CD4-positive, alpha-beta T cell treated with Interleukin-4 for 1 hour (primary cell): ENCODE results near the gene PI16.
A peak's percentile ranks its signal among the peaks of the same experiment; 100 is the strongest.

Experiments used
- DNase-seq, 2 donors: peaks; one replicate each; pipeline ENCODE4 v3.0.0-alpha.2; 2020 to 2022

The PI16 gene

DNA sequence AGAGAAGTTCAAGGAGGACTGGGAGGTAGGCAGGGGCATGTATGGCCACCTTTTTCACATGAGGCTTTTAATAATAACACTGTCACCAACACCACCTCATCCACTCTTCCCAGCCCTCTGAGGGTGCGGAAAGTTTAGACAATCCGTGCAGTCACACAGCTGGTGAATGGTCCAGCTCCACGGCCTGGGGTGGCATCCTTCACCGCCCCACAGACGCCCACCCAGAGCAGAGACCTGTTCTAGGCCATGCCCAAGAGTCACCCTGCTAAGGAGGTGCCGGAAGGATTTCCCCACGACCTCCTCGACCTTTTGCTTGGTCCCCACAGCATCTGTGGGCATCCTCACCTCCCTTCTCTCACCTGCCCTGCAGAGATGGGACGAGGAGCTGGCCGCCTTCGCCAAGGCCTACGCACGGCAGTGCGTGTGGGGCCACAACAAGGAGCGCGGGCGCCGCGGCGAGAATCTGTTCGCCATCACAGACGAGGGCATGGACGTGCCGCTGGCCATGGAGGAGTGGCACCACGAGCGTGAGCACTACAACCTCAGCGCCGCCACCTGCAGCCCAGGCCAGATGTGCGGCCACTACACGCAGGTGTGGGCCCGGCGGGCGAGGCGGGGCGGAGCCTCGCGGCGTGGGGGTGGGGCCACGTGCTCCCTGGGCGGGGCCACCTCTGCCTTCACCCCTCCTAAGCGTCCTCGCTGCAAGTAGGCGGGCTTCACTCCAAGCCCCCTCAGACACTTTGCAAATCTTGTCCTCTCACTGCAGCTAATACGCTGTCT is 4.4 kb downstream of the PI16 start:
- no peak for DNase-seq

DNA sequence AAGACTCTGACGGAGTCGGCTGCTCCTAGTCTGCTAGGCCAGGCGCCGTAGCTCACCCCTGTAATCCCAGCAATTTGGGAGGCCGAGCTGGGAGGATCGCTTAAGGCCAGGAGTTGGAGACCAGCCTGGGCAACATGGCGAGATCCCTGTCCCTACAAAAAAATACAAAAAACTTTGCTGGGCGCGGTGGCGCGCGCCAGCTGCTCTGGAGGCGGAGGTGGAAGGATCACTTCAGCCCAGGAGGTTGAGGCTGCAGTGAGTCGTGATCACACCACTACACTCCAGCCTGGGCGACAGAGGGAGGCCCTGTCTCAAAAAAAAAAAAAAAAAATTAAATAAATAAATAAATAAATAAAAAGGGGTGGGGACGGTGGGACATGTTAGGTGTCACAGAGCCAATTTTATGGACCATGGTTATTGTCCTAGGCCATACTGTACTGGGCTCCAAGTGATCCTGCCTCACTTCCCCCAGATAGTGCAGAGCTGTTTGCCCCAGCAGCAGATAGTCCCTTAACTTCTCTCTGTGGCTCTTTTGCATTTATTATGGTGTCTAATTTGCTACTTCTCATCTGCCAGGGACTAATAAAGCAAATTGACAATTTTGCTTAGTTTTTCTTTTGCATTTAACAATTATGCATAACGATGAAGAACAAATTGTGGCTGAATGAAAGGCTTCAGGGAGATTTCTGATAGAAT is 5.2 kb downstream of the PI16 start:
- DNase-seq: no peak

DNA sequence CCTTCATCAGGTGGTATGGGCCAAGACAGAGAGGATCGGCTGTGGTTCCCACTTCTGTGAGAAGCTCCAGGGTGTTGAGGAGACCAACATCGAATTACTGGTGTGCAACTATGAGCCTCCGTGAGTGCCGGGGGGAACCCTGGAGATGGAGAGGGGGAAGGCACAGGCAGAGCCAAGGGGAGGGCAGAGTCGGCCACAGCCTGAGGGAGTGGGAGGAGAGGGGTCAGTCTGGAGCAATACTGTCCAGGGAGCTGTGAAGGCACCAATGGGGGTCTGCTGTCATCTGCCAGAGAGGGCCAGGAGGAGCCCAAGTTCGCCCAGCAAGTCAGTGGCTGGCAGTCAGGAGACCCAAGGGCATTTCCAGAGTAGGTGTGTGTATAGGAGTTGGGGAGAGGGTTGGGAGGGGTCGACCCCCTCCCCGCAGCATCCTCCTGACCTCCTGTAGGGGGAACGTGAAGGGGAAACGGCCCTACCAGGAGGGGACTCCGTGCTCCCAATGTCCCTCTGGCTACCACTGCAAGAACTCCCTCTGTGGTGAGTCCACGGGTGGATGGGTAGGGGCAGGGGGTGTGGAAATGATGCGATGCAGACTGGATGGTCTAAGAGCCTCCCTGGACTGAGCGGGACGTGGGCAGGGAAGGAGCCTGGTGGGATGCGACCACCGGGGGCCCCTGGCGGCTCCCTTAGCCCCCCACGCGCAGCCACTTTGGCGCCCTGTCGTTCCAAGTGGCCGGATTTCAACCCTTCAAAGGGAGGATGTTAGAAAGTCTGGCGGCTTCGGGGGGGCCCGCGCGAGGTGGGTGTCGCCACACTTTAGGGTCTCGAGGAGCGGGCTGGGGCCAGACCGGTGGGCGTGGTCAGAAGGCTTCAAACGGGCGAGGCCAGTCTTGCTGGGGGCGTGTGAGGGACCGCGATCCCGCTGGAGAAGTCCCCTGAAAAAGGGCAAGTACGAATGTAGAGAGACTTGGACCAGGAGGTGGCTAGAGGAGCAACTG is 7.2 kb downstream of the PI16 start:
- DNase-seq: no peak

DNA sequence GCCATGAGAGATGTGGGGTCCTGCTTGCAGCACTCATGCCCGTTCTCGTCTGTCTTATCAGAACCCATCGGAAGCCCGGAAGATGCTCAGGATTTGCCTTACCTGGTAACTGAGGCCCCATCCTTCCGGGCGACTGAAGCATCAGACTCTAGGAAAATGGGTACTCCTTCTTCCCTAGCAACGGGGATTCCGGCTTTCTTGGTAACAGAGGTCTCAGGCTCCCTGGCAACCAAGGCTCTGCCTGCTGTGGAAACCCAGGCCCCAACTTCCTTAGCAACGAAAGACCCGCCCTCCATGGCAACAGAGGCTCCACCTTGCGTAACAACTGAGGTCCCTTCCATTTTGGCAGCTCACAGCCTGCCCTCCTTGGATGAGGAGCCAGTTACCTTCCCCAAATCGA is 8.3 kb downstream of the PI16 start:
- DNase-seq: peak; percentile 92

DNA sequence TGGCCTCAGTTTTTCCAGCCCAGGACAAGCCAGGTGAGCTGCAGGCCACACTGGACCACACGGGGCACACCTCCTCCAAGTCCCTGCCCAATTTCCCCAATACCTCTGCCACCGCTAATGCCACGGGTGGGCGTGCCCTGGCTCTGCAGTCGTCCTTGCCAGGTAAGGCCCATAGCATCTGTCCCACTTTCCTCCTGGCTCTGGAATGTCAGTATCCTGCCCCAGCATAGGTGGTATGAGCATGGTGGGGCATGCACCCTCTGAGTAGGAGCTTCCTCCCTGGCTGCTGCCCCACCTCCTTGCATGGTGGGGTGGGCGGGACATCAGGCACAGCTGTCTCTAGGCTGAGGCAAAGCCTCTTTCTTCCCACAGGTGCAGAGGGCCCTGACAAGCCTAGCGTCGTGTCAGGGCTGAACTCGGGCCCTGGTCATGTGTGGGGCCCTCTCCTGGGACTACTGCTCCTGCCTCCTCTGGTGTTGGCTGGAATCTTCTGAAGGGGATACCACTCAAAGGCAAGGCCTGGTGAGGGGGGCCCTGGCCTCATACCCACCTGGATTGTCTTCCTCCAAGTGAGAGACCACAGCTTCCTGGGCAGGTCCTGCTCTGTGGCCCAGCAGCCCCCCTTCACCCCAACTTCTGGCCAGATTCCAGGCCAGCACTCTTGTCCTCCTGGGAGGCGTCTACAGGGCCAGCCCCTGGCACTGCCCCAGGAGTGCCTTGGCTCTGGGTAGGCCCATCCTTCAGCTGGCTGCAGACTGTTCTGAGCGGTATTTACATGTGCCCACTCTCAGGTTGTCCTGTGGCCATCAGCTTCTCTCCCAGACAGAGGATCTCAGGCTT is 9.1 kb downstream of the PI16 start:
- peak; percentile 50 to 66 for DNase-seq

DNA sequence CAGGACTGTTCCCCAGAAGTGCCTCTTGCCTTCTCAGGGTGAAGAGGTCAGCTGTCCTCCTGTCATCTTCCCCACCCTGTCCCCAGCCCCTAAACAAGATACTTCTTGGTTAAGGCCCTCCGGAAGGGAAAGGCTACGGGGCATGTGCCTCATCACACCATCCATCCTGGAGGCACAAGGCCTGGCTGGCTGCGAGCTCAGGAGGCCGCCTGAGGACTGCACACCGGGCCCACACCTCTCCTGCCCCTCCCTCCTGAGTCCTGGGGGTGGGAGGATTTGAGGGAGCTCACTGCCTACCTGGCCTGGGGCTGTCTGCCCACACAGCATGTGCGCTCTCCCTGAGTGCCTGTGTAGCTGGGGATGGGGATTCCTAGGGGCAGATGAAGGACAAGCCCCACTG is 9.8 kb downstream of the PI16 start:
- DNase-seq: no peak

DNA sequence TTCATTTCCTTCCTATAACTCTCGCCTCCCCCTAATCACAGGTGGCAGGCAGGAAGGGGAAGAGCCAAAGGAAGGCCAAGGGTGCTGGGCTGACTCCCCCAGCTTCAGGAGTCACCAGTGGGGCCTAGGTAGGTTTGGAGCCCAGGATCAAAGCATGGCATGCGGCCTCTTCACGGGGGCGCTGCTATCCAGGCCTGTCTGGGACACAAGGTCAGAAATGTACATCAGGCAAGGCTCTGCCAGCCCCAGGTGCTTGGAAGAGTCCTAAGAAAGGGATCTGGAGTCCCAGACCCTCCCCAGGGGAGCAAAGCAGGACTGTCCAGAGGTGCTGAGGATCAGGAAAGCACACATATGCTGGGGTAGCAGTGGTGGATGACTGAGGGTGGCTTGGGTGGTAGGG is 10.4 kb downstream of the PI16 start:
- no peak for DNase-seq

DNA sequence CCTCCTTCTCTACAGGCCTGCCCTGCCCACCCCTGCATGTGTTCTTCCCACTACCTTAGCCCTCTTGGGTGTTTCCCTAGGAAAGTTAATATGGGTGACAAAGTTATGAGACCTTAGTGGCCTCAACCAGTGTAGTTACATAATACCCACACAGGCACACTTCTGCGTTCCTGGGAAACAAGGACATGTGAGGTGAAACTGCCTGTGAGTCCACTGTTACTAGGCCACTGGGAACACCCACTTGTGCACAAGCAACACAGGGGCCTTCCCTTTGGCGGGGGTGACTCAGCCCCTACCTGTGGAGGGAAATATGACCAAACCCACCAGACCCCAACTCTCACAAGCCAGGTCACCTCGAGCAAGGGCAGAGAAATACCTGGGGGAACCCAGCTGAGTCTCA is 12.8 kb downstream of the PI16 start:
- DNase-seq: no peak

DNA sequence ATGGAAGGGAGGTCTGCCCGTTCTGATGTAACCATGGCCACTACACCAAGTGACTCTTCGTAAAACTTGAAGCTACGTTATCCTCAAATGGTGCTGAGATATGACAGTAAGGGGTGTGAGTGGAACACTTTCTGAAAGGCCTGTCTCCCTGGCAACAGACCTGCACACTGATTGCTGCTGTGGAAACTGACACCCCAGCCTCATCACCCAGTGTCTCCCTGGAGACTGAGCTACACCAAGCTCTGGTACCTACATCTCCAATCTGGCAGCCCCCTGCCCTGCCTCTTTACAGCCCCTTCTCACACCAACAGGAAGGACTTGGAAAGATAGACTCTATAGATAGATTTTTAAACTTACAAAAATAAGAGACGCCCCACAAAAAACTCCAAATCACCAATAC is 13.2 kb downstream of the PI16 start:
- no peak for DNase-seq

DNA sequence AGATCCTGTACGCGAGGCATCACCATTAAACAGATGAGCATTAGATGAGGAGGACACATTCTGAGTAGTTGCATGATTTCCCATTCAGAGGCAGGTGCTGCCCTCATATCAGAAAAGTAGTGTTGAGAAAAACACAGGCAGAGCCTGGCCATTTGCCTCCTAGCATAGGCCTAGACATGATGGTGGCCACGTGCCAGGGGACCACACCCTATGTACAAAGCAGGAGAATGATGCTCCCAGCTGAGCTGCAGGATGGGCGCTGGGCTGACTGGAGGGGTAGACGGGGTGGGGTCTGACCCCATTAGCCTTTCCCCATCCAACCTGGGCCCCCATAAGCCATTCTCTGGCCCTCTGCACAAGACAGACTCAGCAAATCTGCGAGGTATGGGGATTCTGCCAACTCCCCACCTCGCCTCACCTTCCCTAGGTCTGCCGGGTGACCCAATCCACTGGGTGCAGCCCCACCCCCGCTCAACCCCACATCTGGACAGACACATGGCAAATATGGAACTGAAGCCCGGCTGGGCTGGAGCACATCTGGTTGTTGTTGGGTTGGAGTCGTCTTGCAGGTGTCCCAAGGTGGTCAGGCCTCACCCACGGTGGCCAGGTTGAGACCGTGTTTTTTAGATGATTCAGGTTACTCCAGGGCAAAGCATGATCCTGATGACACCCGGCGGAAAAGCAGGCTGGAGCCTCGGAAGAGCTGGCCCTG is 13.9 kb downstream of the PI16 start:
- DNase-seq: no peak

DNA sequence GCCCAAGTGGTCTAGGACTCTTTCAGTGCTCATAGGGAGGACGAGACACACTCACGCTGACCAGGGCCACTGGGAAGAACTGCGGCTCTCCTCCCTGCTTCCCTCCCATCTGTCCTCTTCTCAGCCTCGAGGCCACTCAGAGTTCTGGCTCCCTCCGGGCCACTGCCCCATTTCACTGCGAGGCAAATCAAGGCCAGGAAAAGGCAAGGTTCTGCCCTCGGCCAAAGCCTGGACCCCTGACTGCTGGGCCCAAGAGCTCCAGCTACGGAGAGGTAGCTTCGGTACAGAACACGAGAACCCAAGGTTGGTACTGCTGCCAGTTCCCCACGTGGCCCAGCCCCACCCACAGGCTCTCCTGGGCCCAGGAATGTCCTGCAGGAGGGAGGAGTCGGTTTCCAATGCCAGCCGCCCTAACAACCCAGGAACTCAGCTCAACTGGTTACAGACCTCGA is 14.7 kb downstream of the PI16 start:
- no peak for DNase-seq

DNA sequence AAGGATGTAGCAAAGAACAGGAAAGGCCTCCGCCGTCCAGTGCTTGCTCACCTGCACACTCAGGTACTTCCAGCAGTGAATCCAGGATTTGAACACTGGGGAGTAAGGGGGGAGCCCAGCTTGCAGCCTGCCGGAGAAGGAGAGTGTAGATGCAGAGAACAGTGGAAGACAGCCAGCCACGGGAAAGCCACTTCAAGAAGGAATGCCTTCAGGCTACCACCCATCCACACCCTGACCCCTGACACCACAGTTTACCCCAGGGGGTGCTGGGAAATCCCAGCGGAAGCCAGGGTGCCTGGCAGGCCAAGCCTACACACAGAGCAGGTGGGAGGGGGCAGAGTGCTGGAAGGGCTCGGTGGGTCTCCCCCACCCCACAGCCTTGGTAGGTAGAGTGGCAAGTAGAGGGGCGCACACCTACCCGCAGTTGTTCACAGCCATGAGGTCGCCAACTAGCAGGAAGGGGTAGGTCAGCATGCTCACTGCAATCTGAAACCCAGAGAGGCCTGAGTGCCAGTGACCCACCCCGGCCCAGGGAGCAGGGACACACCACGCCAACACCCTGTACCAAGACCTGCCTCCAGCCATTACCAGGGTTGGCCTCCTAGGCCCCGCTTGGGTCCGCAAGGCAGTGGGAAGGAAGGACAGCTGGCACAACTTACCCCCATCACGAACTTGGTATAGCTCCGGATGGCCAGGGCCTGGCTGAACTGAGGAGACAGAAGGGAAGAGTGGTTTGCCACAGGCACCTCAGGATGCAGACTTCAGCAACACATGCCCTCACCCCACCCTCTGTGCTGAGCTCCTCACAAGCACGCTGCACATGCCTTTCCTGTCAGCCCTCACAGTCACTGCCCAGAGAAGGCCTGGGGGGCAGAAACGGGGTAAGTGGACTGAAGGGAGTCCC is 15.7 kb downstream of the PI16 start:
- DNase-seq: no peak

DNA sequence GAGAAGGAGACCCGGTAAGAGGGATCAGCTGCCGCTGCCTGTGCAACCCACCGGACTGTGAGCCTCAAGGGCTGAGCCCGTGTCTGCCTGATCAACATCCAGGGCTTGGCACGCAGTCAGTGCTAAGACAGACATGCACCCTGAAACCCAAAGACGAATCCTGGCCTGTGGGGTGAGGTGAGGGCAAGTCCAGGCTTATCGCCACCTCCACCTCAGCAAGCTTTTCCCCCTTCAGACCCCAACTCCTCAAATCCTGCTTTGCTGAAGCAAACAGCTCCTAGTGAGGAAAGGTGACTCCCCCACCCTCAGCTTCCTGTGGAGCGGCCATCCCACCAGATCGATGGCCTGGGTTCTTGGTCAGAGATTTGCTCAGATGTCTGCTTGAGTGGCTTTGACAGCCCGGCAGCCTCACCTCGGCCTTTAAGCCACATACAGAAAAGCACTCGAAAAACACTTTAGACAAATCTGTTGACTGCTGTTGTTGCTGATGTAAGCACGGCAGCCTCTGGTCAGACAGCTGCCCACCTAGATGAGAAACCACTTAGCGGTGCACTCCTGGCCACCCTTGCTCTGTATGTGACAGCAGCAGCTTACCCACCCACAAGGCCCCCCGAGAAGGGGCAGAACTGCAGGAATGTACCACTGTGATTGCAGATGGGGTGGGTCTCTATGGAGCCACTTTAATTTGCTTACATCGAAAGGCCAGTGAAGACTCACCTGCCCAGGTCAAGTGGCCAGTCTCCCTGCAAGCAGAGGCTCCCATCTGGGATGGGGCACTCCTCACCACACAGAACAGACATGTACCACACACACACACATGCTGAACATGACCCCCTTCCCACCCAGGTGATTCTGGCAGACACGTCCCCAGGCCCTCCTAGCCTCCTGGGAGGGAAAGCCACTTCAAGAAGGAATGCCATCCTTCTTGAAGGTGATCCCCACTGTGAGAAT is 16.6 kb downstream of the PI16 start:
- DNase-seq: no peak

DNA sequence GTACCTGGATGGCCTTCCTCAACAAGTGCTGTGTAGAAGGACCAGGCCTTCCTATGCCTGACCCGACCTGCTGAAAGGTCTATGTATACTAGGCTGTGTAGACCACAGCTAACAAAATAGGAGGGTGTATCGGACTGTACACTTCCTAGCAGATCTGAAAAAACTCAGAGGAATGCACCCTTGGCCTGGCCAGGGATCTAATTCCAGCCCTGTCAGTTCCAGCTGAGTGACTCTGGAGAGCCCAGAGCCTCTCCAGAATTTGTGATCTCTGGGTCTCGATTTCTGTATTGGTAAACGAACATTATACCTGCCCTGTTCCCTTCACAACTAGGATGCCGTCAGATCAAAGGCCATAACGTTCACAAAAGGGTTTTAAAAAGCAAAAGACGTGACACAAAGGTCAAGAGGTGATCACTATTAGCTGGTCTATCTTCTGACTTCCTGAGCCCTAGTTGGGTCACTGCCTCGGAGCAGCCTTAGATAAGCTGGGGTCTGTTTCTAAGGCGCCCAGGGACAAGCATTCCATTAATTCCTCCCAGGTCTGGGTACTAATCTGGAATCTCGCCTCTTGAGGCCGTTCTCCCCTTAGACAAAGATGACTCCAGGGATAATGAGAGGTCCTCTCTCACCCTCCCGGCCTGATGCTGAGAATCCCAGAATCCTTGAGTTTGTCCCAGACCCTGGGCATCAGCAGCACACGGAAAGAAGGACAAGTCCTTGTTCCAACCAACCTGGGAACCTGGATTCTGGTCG is 17.6 kb downstream of the PI16 start:
- no peak for DNase-seq

DNA sequence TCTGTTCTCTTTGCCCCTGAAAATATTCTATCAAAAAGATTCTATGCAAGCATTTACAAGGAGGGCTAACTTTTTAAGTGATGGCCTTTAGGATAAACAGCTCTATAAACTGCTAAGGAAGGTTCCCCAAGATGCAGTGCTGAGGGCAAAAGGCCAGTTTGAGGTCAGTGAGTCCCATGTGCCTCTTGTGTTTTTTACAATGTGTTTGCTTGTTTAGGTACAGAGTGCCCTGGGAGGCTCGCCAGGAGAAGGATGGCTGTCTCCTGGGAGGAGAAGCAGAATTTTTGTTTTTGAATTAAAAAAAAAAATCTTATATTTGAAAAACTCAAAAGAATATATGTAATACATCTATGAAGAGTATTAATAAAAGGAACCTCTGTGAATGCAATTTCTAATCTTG is 18.7 kb downstream of the PI16 start:
- DNase-seq: no peak

DNA sequence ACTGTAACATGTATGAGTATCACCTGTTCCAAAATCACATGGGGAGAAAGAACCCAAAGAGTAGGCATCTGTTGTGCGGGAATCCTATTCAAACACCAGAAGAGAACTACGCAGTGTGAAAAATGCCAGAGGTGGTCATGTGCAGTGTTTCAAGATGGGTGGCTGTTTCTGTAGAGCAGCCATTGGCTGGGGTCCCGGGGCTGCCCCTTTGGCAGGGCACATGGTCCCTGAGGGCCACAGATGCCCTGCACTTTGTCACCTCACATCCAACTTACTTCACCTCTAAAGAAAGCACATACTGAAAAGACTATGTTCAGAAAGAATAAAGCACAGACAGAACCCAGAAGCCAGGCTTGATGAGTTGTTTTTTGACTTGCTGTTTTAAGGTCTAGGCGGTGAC is 19.1 kb downstream of the PI16 start:
- DNase-seq: no peak

DNA sequence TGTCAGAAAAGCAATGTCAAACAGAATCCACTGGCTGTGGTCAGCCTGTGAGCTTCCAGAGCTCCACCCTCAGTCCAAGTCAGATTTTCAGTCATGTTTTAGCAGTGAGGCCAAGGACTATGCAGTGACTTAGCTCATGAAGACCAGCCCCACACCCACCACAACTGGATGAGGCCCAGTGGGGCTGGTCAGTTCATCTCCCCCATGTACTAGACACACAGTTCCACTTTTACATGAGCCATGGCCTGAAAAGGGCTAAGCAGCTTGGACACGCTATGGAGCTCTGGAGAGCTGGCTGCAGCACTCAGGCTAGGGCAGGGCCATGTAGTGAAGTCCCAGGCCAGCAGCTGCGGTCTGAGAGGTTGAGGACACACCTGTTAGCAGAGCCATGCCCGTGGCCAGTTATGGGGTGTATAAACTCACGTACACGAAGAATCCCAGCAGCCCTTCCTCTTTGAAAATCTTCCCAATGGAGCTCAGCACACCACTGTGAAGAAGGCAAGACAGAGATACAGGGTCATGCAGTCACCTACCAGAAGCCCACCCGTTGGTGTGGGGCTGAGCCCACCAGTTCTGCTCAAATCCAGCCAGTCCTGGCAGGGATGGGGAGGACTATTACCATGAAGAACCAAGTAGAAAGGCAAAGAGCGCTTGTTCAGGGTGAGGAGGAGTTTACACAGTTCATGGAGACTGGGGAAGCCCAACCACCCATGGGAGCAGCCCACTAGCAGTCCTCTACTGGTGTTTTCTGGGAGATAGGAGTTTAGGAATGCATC is 20.9 kb downstream of the PI16 start:
- no peak for DNase-seq

DNA sequence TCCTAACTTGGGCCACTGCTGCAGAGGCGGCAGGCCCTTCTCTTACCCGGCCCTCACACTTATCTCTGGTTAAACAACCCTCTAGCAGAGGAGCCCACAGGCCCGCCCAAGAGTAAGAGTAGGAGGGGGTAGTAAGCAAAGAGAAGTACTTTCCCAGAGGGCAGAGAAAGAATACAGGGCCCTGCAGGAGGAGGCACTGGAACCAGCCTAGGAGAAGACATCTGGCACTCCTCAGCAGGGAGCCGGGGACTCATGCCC is 21.4 kb downstream of the PI16 start:
- DNase-seq: no peak
